Osteocyte (in vitro differentiated cells): Measurements from ENCODE around the gene KIAA0232. TPM values are rescaled to one million over a fixed set of nuclear protein-coding genes. Genes with fewer than 3 reads are reported as not detected.

ENCODE experiments used
- DNase-seq: peaks from one replicate; pipeline ENCODE4 v3.0.0; 2021; ENCODE audit warnings: mixed read lengths; ENCODE audit not compliant: unreplicated experiment; ENCODE audit errors: extremely low spot score
- H3K27ac Mint-ChIP-seq: one replicate; pipeline ENCODE4 v1.8.0; 2021; ENCODE audit warnings: mild to moderate bottlenecking, mixed read lengths; ENCODE audit not compliant: unreplicated experiment
- H3K27me3 Mint-ChIP-seq: one replicate; pipeline ENCODE4 v1.8.0; 2021; ENCODE audit warnings: mixed read lengths; ENCODE audit not compliant: unreplicated experiment
- H3K36me3 Mint-ChIP-seq: one replicate; pipeline ENCODE4 v1.8.0; 2021; ENCODE audit warnings: mixed read lengths; ENCODE audit not compliant: unreplicated experiment
- H3K4me1 Mint-ChIP-seq: one replicate; pipeline ENCODE4 v1.8.0; 2021; ENCODE audit warnings: mixed read lengths; ENCODE audit not compliant: unreplicated experiment
- H3K4me3 Mint-ChIP-seq: one replicate; pipeline ENCODE4 v1.8.0; 2021; ENCODE audit warnings: mild to moderate bottlenecking, moderate library complexity, mixed read lengths; ENCODE audit not compliant: unreplicated experiment
- H3K9me3 Mint-ChIP-seq: one replicate; pipeline ENCODE4 v1.8.0; 2021; ENCODE audit warnings: mixed read lengths; ENCODE audit not compliant: unreplicated experiment
- total RNA-seq: library from RNA; stranded (reverse); gene quantifications from 2 replicates; pipeline ENCODE4 v1.2.1, GENCODE V29; 2021
- TF ChIP-seq, protein P1 (sequence below): fragments of 200-600 bp; sonication (generic); IDR thresholded peaks from 2 replicates; pipeline ENCODE4 v1.5.0; 2021; ENCODE audit warnings: antibody characterized with exemption, mild to moderate bottlenecking, moderate library complexity

Gene KIAA0232
- total RNA-seq, 1 donor from 2014 or later = 27.1 TPM

DNA sequence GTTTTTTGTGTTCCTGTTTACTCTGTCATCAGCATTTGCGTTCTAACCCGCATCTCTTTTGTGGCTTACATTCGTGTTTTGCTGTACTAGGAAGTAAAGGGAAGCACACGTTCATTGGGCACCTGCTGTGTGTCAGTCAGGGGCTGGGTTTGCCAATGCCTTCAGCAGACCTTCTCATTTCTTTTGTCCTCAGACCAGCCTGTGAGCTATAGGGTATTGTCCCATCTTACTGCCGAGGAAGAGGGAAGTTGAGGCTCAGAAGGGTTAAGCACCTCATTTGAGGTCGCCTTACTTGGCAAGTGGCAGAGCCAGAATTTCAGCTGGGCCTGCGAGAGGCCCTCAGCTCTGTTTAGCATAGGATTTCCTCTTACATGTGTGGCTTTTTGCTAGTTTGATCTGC is 135.8 kb downstream of the KIAA0232 start:
- no peaks in the 10 kb centered on the region for H3K9me3 Mint-ChIP-seq
- DNase-seq = no peak
- peaks cover 20% of the 10 kb centered on the region for H3K4me1 Mint-ChIP-seq
- H3K4me3 Mint-ChIP-seq = no peak overlapping the region
- H3K27ac Mint-ChIP-seq = no peak overlapping the region
- no peaks in the 10 kb centered on the region for H3K27me3 Mint-ChIP-seq
- TF ChIP-seq, protein P1, sequence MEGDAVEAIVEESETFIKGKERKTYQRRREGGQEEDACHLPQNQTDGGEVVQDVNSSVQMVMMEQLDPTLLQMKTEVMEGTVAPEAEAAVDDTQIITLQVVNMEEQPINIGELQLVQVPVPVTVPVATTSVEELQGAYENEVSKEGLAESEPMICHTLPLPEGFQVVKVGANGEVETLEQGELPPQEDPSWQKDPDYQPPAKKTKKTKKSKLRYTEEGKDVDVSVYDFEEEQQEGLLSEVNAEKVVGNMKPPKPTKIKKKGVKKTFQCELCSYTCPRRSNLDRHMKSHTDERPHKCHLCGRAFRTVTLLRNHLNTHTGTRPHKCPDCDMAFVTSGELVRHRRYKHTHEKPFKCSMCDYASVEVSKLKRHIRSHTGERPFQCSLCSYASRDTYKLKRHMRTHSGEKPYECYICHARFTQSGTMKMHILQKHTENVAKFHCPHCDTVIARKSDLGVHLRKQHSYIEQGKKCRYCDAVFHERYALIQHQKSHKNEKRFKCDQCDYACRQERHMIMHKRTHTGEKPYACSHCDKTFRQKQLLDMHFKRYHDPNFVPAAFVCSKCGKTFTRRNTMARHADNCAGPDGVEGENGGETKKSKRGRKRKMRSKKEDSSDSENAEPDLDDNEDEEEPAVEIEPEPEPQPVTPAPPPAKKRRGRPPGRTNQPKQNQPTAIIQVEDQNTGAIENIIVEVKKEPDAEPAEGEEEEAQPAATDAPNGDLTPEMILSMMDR = no peak
- H3K36me3 Mint-ChIP-seq = peaks cover 4% of the 10 kb centered on the region

DNA sequence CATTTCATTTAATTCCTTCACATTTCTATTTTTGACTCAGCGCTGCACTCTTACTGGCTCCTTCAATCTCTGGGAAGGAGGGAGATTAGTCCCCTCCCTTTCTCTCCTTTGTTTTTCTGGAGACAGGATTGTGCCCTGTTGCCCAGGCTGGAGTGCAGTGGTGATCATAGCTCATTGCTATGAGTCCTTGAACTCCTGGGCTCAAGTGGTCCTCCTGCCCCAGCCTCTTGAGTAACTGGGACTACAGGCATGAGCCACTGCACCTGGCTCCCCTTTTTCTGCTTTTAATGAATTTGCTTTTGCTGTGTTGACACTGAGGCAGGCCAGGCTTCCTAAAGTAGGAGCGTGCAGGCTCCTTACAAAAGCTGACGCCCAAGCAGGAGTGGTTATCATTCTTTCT is 137.6 kb downstream of the KIAA0232 start:
- no peaks in the 10 kb centered on the region for H3K27me3 Mint-ChIP-seq
- H3K4me1 Mint-ChIP-seq = peaks cover 20% of the 10 kb centered on the region
- no peak for DNase-seq
- no peak overlapping the region for H3K4me3 Mint-ChIP-seq
- peaks cover 20% of the 10 kb centered on the region for H3K36me3 Mint-ChIP-seq
- TF ChIP-seq, protein P1 = no peak
- H3K27ac Mint-ChIP-seq = no peak overlapping the region
- H3K9me3 Mint-ChIP-seq = no peaks in the 10 kb centered on the region

DNA sequence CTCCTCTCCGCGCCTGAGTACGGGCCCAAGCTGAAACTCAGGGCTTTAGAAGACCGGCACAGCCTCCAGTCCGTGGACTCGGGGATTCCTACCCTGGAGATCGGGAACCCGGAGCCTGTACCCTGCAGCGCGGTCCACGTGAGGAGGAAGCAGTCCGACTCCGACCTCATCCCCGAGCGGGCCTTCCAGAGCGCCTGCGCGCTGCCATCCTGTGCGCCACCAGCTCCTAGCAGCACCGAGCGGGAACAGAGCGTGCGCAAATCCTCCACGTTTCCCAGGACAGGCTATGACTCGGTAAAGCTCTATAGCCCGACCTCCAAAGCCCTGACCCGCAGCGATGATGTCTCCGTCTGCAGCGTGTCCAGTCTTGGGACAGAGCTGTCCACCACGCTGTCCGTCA is 141.0 kb downstream of the KIAA0232 start:
- Mint-ChIP-seq H3K27me3 (no peaks in the 10 kb centered on the region), H3K9me3 (no peaks in the 10 kb centered on the region), H3K4me1 (no peaks in the 10 kb centered on the region), H3K4me3 (no peak overlapping the region), H3K36me3 (peaks cover 25% of the 10 kb centered on the region), H3K27ac (no peak overlapping the region)
- TF ChIP-seq, protein P1 = no peak
- no peak for DNase-seq

DNA sequence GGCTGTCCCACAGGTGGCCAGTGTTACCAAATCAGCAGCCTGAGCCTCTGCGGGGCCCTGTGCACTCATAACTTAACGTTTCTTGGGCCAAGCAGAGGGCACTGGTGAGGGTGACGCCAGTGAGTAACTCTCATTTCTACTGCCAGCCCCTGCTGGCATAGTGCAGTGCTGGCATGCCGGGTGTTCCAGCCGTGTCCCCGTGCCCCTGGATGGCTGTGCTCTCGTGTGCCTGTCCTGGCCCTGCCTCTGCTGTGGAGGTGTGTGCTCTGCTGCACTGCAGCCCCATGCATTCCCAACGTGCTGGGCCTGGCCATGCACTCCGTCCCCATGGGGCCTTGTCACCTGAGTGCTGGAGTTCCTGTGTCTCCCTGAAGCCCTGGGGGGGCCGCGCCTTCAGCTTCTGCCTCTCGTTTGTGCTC is 141.8 kb downstream of the KIAA0232 start:
- peaks cover 25% of the 10 kb centered on the region for H3K36me3 Mint-ChIP-seq
- H3K27me3 Mint-ChIP-seq = no peaks in the 10 kb centered on the region
- DNase-seq = no peak
- TF ChIP-seq, protein P1 = no peak
- H3K9me3 Mint-ChIP-seq = no peaks in the 10 kb centered on the region
- H3K27ac Mint-ChIP-seq = no peak overlapping the region
- H3K4me1 Mint-ChIP-seq = no peaks in the 10 kb centered on the region
- no peak overlapping the region for H3K4me3 Mint-ChIP-seq

DNA sequence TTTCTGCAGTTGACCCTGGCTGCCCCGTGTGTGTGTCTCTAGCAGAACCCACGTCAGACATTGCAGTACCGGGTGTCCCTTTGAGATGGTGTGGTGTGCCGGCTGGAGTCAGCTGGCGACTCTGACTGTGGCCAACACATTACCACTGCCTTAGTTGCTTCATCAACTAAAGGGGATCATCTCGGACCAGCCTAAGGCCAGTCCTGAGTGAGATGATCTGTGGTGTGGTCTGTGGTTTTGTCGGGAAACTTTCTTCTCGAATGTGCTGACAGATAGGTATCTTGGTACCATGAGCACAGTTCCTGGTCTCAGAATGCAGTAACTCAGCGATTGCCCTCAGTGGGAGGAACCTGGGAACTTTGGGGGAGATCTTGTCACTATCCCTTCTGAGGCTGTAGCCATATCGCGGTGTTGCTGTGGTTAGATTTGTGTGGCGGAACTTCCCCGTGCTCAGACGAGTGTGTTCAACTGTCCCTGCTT is 142.9 kb downstream of the KIAA0232 start:
- DNase-seq = no peak
- no peaks in the 10 kb centered on the region for H3K27me3 Mint-ChIP-seq
- H3K9me3 Mint-ChIP-seq = no peaks in the 10 kb centered on the region
- no peak overlapping the region for H3K4me3 Mint-ChIP-seq
- H3K36me3 Mint-ChIP-seq = peaks cover 25% of the 10 kb centered on the region
- TF ChIP-seq, protein P1 = no peak
- no peak overlapping the region for H3K27ac Mint-ChIP-seq
- no peaks in the 10 kb centered on the region for H3K4me1 Mint-ChIP-seq
